IMR-90 (cell line): ENCODE measurements around the gene NCF2. TPM values are rescaled to one million over a fixed set of nuclear protein-coding genes. Genes with fewer than 3 reads are reported as not detected.

Source experiments
- ATAC-seq: fragments of 200-7000 bp; cut with Tn5 transposase; 2 replicates; pipeline ENCODE4 v1.9.1; 2020; ENCODE audit warnings: low read depth, mild to moderate bottlenecking, moderate library complexity
- BruUV-seq: library from RNA; stranded (reverse); fragments of 400-500 nt; replicated peaks from 2 replicates; lab custom pipeline; 2021; lab: Mats Ljungman, UMichigan
- CTCF ChIA-PET: fragments of 300-600 bp; formaldehyde crosslinking; extraction: SDS; loops from one replicate; lab custom pipeline; 2021; ENCODE audit warnings: antibody characterized with exemption; lab: Yijun Ruan, JAX
- POLR2A ChIA-PET: fragments of 300-600 bp; sonication (Branson Sonifier 250); formaldehyde crosslinking; loops from one replicate; lab custom pipeline; 2022; ENCODE audit warnings: antibody characterized with exemption; ENCODE audit not compliant: unreplicated experiment; lab: Charles Lee
- DNase-seq: peaks from one replicate; pipeline ENCODE4 v3.0.0; 2013
- H2AFZ ChIP-seq: replicated peaks from 2 replicates; pipeline ENCODE3; 2013; ENCODE audit warnings: low read length, mild to moderate bottlenecking; ENCODE audit not compliant: poor library complexity
- H2AK5ac ChIP-seq: 2 replicates; pipeline ENCODE4 v1.6.1; 2013; ENCODE audit warnings: low read depth, low read length, inconsistent platforms
- H2AK9ac ChIP-seq: replicated peaks from 2 replicates; pipeline ENCODE3; 2013; ENCODE audit warnings: mild to moderate bottlenecking, low read depth, low read length, moderate library complexity; ENCODE audit not compliant: poor library complexity
- H2BK120ac ChIP-seq: 2 replicates; pipeline ENCODE4 v1.6.1; 2013; ENCODE audit warnings: low read depth, low read length, inconsistent platforms
- H2BK15ac ChIP-seq: 3 replicates; pipeline ENCODE4 v1.6.1; 2013; ENCODE audit warnings: low read depth, low read length, inconsistent platforms
- H2BK20ac ChIP-seq: 2 replicates; pipeline ENCODE4 v1.6.1; 2013; ENCODE audit warnings: low read depth, mild to moderate bottlenecking, inconsistent platforms, low read length, moderate library complexity
- H2BK5ac ChIP-seq: 2 replicates; pipeline ENCODE4 v1.6.1; 2013; ENCODE audit warnings: mild to moderate bottlenecking, low read depth, low read length, inconsistent platforms; ENCODE audit not compliant: poor library complexity, severe bottlenecking
- H3K14ac ChIP-seq: replicated peaks from 2 replicates; pipeline ENCODE4 v1.6.1; 2013; ENCODE audit warnings: low read depth, low read length, inconsistent platforms
- H3K18ac ChIP-seq: 2 replicates; pipeline ENCODE4 v1.6.1; 2013; ENCODE audit warnings: low read depth, low read length, control low read depth
- H3K23ac ChIP-seq: 2 replicates; pipeline ENCODE4 v1.6.1; 2013; ENCODE audit warnings: low read depth, low read length, inconsistent platforms
- H3K27ac ChIP-seq: 2 replicates; pipeline ENCODE4 v1.5.1; 2013; ENCODE audit warnings: mild to moderate bottlenecking, control low read depth, low read length; ENCODE audit not compliant: insufficient read depth
- H3K27me3 ChIP-seq: 2 replicates; pipeline ENCODE4 v1.6.1; 2013; ENCODE audit warnings: low read length; ENCODE audit not compliant: control insufficient read depth, insufficient read depth
- H3K36me3 ChIP-seq: 2 replicates; pipeline ENCODE4 v1.6.1; 2013; ENCODE audit warnings: low read length, mixed read lengths; ENCODE audit not compliant: control insufficient read depth, insufficient read depth
- H3K4ac ChIP-seq: 2 replicates; pipeline ENCODE4 v1.6.1; 2013; ENCODE audit warnings: low read depth, low read length, inconsistent platforms
- H3K4me1 ChIP-seq: 2 replicates; pipeline ENCODE4 v1.6.1; 2013; ENCODE audit warnings: low read length, mixed read lengths; ENCODE audit not compliant: control insufficient read depth, insufficient read depth
- H3K4me2 ChIP-seq: 2 replicates; pipeline ENCODE4 v1.6.1; 2013; ENCODE audit warnings: low read depth, mild to moderate bottlenecking, control low read depth, low read length, moderate library complexity
- H3K4me3 ChIP-seq: 2 replicates; pipeline ENCODE4 v1.5.1; 2013; ENCODE audit warnings: low read depth, mild to moderate bottlenecking, control low read depth, low read length, moderate library complexity; ENCODE audit not compliant: insufficient read depth
- H3K56ac ChIP-seq: 2 replicates; pipeline ENCODE4 v1.6.1; 2013; ENCODE audit warnings: low read length, inconsistent platforms; ENCODE audit not compliant: insufficient read depth; ENCODE audit errors: extremely low read depth
- H3K79me1 ChIP-seq, 2 experiments: 2 replicates each; pipeline ENCODE4 v1.6.1; 2013; ENCODE audit warnings: low read length in 2 of 2, inconsistent platforms in 1 of 2, low read depth in 1 of 2
- H3K9ac ChIP-seq: 2 replicates; pipeline ENCODE4 v1.6.1; 2013; ENCODE audit warnings: low read depth, low read length, control low read depth
- H3K9me1 ChIP-seq: 2 replicates; pipeline ENCODE4 v1.6.1; 2013; ENCODE audit warnings: low read length, inconsistent platforms; ENCODE audit not compliant: insufficient read depth
- H3K9me3 ChIP-seq: 2 replicates; pipeline ENCODE4 v1.6.1; 2013; ENCODE audit warnings: low read length; ENCODE audit not compliant: control insufficient read depth, insufficient read depth
- H4K20me1 ChIP-seq: 2 replicates; pipeline ENCODE4 v1.6.1; 2013; ENCODE audit warnings: low read length, inconsistent platforms; ENCODE audit not compliant: insufficient read depth
- H4K5ac ChIP-seq: 2 replicates; pipeline ENCODE4 v1.6.1; 2013; ENCODE audit warnings: mild to moderate bottlenecking, low read depth, low read length, control low read depth
- H4K8ac ChIP-seq, 2 experiments: 2 replicates each; pipeline ENCODE4 v1.6.1; 2013; ENCODE audit warnings: low read depth in 2 of 2, low read length in 2 of 2, control low read depth in 1 of 2, inconsistent platforms in 1 of 2
- H4K91ac ChIP-seq: 2 replicates; pipeline ENCODE4 v1.6.1; 2013; ENCODE audit warnings: low read depth, low read length, inconsistent platforms; ENCODE audit not compliant: insufficient read depth
- RAD21 ChIP-seq: IDR thresholded peaks from 2 replicates; pipeline ENCODE4 v1.6.1; 2012; ENCODE audit warnings: low read length, improper control_type of control experiment
- dilution Hi-C: fragments of 300-500 bp; cut with HindIII; formaldehyde crosslinking; loops from one replicate; pipeline ENCODE4 v1.14.3; 2018; ENCODE audit warnings: low sequenced_read_pairs; ENCODE audit not compliant: unreplicated experiment
- in situ Hi-C: fragments of 300-500 bp; cut with MboI; formaldehyde crosslinking; loops from 3 replicates; pipeline ENCODE4 v1.14.3; 2019; ENCODE audit warnings: low sequenced_read_pairs, inconsistent platforms, mixed read lengths
- intact Hi-C: fragments of 100-400 bp; cut with micrococcal nuclease; formaldehyde crosslinking; loops from 2 replicates; pipeline ENCODE4 v1.10.0; 2022
- polyA plus RNA-seq, 3 experiments: library from polyadenylated mRNA; depleted of rRNA; stranded (reverse); fragments of >200 nt; gene quantifications; 2 replicates each; pipeline ENCODE4 v1.2.3, GENCODE V29; 2012; ENCODE audit warnings: low replicate concordance in 1 of 3
- total RNA-seq: library from RNA; depleted of rRNA; stranded (reverse); fragments of >200 nt; gene quantifications from 2 replicates; pipeline ENCODE4 v1.2.3, GENCODE V29; 2012

The NCF2 gene
- total and polyA plus RNA-seq, 2 of the 4 experiments (the other 2 are of a cell fraction): 3.2 to 4.2 TPM

- Histone ChIP-seq H3K18ac (no peak overlapping the region), H3K14ac (no peak overlapping the region), H4K91ac (no peak overlapping the region), H2BK5ac (no peak overlapping the region), H2AFZ (no peak overlapping the region), H2BK120ac (no peak overlapping the region), H3K36me3 (no peaks in the 10 kb centered on the region; the same call in 1 of the 2 replicates), H2BK15ac (no peak overlapping the region), H3K56ac (no peak overlapping the region), H2BK20ac (no peak overlapping the region), H3K9ac (no peak overlapping the region), H3K4me3 (no peak overlapping the region), H2AK9ac (no peak overlapping the region), H4K8ac (no peak overlapping the region), H3K27me3 (no peaks in the 10 kb centered on the region), H3K4me2 (no peak overlapping the region), H3K9me3 (no peaks in the 10 kb centered on the region), H3K23ac (no peak overlapping the region), H4K20me1 (no peaks in the 10 kb centered on the region), H3K27ac (no peak overlapping the region), H2AK5ac (no peak overlapping the region), H3K4ac (no peak overlapping the region), H3K4me1 (no peaks in the 10 kb centered on the region), H4K5ac (no peak overlapping the region), H3K79me1 (no peaks in the 10 kb centered on the region), H3K9me1 (peaks cover 4% of the 10 kb centered on the region; the same call in 1 of the 2 replicates)
- ChIA-PET CTCF (no interaction called here), POLR2A (no interaction called here)
- DNase-seq (no peak), ATAC-seq (no peak)
- in situ Hi-C loops: no loop called here
- no peak for TF ChIP-seq RAD21
- intact Hi-C loops: no loop called here
- no TSS peak for BruUV-seq
- dilution Hi-C loops: no loop called here
Observed at GRCh38 chr1:183559061-183559460, 31.2 kb downstream of the NCF2 start.
